ENCODE measurements around the gene VAV2. TPM values are rescaled to one million over a fixed set of nuclear protein-coding genes. Genes with fewer than 3 reads are reported as not detected.

VAV2 gene
- total RNA-seq, 1 donor from 2014 or later: 80.6 TPM

DNA sequence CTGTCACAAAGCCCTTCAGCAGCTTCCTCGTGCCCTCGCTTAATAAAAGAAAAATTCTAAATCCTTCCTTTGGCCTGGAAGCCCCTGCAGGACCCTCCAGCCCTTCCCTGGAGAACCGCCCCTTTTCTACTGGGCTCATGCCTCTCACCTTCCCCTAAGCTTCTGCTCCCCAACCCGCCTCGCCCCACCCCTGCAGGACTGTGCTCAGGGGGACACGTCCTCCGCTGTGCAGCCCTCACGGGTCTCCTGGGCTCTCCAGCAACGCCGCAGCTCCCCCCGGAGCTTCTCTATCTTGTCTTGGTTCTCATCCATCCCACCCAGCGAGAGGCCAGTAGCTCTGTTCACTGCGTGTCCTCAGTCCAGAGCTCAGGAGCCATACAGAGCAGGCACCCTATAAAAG, 188.4 kb downstream of the VAV2 start:
- no peaks in the 10 kb centered on the region for H3K9me3 Mint-ChIP-seq (ENCODE audit: low read depth)
- peaks cover 2% of the 10 kb centered on the region for H3K36me3 Mint-ChIP-seq (ENCODE audit: insufficient read depth)

GRCh38 chr9:133803028-133803585, 189.0 kb downstream of the VAV2 start:
- TF ChIP-seq, protein P1, sequence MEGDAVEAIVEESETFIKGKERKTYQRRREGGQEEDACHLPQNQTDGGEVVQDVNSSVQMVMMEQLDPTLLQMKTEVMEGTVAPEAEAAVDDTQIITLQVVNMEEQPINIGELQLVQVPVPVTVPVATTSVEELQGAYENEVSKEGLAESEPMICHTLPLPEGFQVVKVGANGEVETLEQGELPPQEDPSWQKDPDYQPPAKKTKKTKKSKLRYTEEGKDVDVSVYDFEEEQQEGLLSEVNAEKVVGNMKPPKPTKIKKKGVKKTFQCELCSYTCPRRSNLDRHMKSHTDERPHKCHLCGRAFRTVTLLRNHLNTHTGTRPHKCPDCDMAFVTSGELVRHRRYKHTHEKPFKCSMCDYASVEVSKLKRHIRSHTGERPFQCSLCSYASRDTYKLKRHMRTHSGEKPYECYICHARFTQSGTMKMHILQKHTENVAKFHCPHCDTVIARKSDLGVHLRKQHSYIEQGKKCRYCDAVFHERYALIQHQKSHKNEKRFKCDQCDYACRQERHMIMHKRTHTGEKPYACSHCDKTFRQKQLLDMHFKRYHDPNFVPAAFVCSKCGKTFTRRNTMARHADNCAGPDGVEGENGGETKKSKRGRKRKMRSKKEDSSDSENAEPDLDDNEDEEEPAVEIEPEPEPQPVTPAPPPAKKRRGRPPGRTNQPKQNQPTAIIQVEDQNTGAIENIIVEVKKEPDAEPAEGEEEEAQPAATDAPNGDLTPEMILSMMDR (IDR thresholded peaks at IDR 0.05; ENCODE audit: unreplicated experiment): no peak
- H3K9me3 Mint-ChIP-seq (ENCODE audit: low read depth): no peaks in the 10 kb centered on the region
- H3K27ac Mint-ChIP-seq: peak overlapping the region; percentile 2
- peaks cover 2% of the 10 kb centered on the region for H3K4me1 Mint-ChIP-seq (ENCODE audit: low read depth)
- DNase-seq (ENCODE audit: low spot score, unreplicated experiment): no peak
- peaks cover 2% of the 10 kb centered on the region for H3K36me3 Mint-ChIP-seq (ENCODE audit: insufficient read depth)
- no peak overlapping the region for H3K4me3 Mint-ChIP-seq (ENCODE audit: low read depth)
- H3K27me3 Mint-ChIP-seq: no peaks in the 10 kb centered on the region

More for the DNA sequence above, 188.4 kb downstream of the VAV2 start:
- H3K4me3 Mint-ChIP-seq (ENCODE audit: low read depth): no peak overlapping the region
- H3K4me1 Mint-ChIP-seq (ENCODE audit: low read depth): peaks cover 2% of the 10 kb centered on the region
- H3K27me3 Mint-ChIP-seq: no peaks in the 10 kb centered on the region
- DNase-seq (ENCODE audit: low spot score, unreplicated experiment): no peak
- H3K27ac Mint-ChIP-seq: peak overlapping the region; percentile 77
- TF ChIP-seq, protein P1 (IDR thresholded peaks at IDR 0.05; ENCODE audit: unreplicated experiment): no peak

DNA sequence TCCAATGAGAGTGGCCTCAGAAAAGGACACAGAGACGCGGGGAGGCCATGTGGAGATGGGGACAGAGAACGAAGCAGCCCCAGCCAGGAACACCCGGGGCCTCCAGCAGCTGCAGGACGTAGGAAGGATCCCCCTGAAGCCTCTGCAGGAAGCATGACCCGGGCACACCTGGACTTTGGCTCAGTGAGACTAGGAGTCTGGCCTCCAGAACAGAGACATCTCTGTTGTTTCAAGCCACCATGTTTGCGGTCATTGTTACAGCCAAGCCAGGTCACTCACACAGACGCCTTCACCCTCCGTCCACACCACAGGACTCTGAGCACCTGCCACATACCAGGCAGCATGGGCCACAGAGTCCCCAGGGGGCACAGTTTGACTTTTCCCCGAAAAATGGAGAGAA, 190.4 kb downstream of the VAV2 start:
- TF ChIP-seq, protein P1 (IDR thresholded peaks at IDR 0.05; ENCODE audit: unreplicated experiment): no peak
- Mint-ChIP-seq H3K36me3 (ENCODE audit: insufficient read depth) (peaks cover 2% of the 10 kb centered on the region), H3K27ac (peak overlapping the region; percentile 81), H3K27me3 (no peaks in the 10 kb centered on the region), H3K9me3 (ENCODE audit: low read depth) (no peaks in the 10 kb centered on the region), H3K4me1 (ENCODE audit: low read depth) (peaks cover 2% of the 10 kb centered on the region), H3K4me3 (ENCODE audit: low read depth) (no peak overlapping the region)
- DNase-seq (ENCODE audit: low spot score, unreplicated experiment): no peak

GRCh38 chr9:133800266-133800665, 191.9 kb downstream of the VAV2 start:
- Mint-ChIP-seq H3K4me1 (ENCODE audit: low read depth) (peaks cover 2% of the 10 kb centered on the region), H3K27ac (no peak overlapping the region), H3K36me3 (ENCODE audit: insufficient read depth) (peaks cover 4% of the 10 kb centered on the region), H3K9me3 (ENCODE audit: low read depth) (no peaks in the 10 kb centered on the region), H3K4me3 (ENCODE audit: low read depth) (no peak overlapping the region), H3K27me3 (no peaks in the 10 kb centered on the region)
- TF ChIP-seq, protein P1 (IDR thresholded peaks at IDR 0.05; ENCODE audit: unreplicated experiment): no peak
- DNase-seq (ENCODE audit: low spot score, unreplicated experiment): no peak

- H3K36me3 Mint-ChIP-seq (ENCODE audit: insufficient read depth): peaks cover 6% of the 10 kb centered on the region
- no peak for DNase-seq (ENCODE audit: low spot score, unreplicated experiment)
- TF ChIP-seq, protein P1 (IDR thresholded peaks at IDR 0.05; ENCODE audit: unreplicated experiment): no peak
- no peak overlapping the region for H3K4me3 Mint-ChIP-seq (ENCODE audit: low read depth)
- no peaks in the 10 kb centered on the region for H3K27me3 Mint-ChIP-seq
- no peak overlapping the region for H3K27ac Mint-ChIP-seq
- H3K4me1 Mint-ChIP-seq (ENCODE audit: low read depth): peaks cover 2% of the 10 kb centered on the region
- no peaks in the 10 kb centered on the region for H3K9me3 Mint-ChIP-seq (ENCODE audit: low read depth)
Observed at GRCh38 chr9:133799716-133800115, 192.4 kb downstream of the VAV2 start.

Data from progenitor cell of endocrine pancreas (in vitro differentiated cells).